GM19467 (cell line): ENCODE results near the gene NCOR2.

Experiments
- ATAC-seq: cut with Tn5 transposase; IDR thresholded peaks from one replicate; pipeline ENCODE4 v1.9.1; 2021; ENCODE audit warnings: mild to moderate bottlenecking, moderate library complexity; ENCODE audit not compliant: unreplicated experiment

NCOR2 gene

DNA sequence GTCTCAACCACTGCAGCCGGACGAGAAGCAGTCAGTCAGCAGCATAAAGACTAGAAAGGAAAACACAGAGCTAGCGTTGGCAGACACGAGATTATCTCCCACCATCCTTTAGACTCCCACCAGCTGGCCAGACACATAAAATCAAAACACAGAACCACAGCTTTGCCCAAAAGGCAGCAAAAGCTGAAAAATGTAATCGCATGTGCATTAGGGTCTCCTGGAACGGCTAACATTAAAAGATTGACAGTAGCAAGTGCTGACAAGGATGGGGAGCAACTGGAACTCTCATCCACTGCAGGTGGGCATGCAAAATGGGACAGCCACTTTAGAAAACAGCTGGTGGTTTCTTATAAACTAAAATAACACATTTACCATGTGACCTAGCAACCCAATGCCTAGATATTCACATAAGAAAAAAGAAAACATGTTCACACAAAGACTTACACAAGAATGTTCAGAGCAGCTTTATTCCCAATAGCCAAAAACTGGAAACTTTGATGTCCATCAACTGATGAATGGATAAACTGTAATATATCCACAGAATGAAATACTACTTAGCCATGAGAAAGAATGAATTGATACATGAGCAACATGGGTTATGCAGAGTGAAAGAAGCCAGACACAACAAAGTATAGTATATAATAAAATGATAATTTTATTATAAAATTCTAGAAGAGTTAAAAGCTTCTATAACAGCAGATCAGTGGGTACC, 37.7 kb downstream of the NCOR2 start:
- no peak for ATAC-seq

- ATAC-seq: no peak
These were observed 39.4 kb downstream of the NCOR2 start for GRCh38 chr12:124527861-124528561.

DNA sequence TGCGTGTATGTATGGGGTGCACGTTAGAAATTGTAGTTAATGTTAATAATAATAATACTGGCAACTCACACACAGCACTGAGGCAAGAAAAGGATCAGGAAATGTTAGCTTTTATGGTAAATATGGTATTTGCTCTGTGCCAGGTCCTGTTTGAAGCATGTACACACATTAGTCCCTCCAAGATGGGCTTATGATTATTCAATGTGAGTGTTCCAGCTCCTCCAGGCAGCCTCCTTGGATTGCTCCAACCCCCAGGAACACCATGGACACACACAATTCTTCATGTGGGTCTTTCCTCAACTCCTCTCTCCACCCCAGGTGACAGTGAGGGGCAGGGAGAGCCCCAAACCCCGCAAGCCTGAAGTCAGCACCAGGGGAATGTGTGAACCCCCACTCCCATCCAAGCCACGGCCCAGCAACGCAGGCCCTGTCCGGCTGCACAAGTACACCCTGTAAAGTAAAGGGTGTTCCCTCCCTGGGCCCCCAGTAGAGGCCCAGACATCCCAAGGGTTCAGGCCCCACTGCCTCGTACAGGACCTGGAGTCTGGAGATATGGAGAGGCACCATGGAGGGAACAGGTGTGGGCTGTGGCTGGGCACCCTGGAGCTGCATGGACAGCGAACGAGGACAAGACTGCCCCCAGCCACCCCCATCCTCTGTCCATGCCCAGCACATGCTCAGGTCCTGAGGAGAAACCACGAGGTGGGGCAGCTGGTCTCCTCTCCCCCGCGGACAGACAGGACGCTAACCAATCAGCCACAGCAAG, 41.3 kb downstream of the NCOR2 start:
- no peak for ATAC-seq

DNA sequence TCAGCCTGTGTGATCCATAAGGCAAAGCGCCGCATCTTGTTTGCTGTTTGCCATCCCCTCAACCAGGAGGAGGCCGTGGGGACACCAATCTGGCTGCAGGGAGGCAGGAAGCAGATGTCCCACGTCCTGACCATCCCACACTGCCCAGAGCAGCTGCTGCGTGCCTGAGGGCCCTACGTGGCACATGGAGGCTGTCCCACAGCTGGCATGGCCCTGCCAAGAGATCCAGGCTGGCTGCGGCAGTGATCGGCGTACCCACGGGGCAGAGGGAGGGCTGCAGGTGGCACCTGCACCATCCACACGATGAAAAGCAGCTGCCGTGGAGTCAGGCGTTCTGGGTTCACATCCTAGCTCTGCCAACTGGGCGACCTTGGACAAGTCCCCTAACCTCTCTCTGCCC, 42.0 kb downstream of the NCOR2 start:
- no peak for ATAC-seq

- no peak for ATAC-seq
These were observed 43.0 kb downstream of the NCOR2 start for GRCh38 chr12:124524231-124524925.

GRCh38 chr12:124523071-124523470, 44.3 kb downstream of the NCOR2 start:
- no peak for ATAC-seq

DNA sequence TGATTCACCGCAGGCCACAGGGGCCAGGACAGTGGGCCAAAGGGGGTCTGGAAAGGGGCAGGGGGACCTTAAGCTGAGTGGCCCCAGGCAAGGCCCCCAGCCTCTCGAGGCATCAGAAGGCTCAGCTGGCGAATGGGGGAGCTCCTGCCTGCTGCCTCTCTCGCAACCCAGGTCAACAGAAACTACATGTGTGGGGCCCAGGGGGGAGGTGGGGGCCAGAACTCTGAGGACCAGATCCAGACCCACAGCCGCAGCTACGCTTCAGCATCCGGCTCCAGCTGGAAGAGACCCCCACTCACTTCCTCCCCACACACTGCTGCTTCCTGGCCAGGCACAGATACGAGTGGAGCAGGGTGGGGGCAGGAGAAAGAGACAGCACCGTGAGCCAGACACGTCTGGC, 46.5 kb downstream of the NCOR2 start:
- ATAC-seq: no peak

DNA sequence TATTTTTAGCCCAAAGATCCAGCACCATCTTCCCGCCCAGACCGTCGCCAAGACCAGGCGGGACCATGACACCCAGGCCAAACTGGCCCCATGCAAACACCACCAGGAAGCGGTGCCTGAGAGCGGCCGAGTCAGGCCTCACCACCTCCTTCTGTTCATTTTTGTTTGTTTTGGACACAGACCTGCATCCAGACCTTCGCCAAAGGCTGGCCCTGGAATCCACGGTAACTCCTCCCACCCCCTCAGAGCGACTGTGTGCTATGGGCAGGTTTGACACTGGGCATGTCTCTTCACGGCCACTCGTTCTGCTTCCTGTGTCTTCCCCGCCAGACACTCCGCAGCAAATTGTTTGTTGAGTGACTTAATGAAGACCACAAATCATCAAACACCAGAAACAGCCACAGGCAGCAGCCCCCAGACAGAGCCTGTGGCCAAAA, 47.1 kb downstream of the NCOR2 start:
- no peak for ATAC-seq

DNA sequence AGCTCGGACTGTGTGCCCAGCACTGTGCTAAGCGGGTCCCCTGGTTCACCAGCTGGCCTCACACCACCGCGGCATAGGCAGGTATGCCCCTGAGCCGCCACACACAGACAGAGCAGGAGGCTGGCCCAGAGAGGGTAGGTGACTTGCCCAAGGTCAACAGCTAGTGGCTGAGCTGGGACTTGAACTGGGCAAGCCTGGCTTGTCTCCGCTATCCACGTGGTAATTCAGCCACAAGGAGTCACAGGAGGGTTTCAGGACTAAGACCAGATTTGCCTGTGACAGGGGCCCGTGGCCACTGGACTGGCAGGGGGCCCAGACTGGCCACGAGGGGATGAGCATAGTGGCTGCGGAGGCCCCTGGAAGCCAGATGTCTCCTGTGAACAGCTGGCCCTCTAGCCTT, 47.7 kb downstream of the NCOR2 start:
- no peak for ATAC-seq

DNA sequence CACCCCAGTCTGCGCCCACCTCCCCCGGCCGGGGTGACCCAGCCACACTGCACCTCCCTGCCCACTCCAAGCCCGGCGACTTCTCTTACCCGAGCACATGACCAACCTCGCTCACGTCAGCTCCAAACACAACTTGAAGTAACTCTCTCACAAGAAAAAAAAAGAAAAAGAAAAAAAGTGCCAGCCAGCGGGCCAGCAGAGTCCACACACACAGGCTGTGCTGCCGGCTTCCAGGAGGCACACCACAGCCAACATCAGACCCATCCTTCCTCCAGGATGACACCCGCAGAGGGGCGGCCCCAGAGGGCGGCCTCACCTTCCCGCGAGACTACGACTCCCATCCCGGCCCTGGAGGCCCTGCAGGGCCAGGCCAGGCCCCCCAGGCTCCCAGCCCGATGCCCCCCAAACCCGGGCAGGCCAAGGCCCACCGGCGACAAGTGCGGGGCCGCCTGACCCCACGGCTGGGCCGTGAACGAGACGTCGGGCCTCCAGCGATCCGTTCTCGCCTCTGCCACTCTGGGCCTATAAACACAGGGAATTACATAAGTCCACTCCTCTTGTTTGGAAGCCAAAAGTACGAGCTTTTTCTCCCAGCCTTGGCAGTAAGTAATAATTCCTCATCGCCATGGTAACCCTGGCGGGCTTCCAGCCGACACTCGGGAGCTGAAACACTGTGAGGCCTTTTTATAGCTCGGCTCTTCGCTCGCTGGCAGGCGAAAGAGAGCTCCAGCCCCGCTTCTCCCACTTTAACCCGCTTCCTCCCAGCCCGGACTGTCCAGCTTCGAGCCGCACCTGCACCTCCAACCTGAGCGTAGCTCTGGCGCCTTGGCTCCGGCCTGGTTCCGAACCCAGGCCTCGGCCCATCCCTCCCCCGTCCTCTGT, 49.1 kb downstream of the NCOR2 start:
- ATAC-seq: no peak
